HepG2 (cell line): ENCODE results near the gene KRT6B. TPM values are rescaled to one million over a fixed set of nuclear protein-coding genes. Genes with fewer than 3 reads are reported as not detected.

ENCODE experiments used
- ATAC-seq: fragments of 200-7000 bp; cut with Tn5 transposase; 3 replicates; pipeline ENCODE4 v1.9.1; 2020; ENCODE audit warnings: mild to moderate bottlenecking, moderate library complexity
- BruUV-seq: library from RNA; stranded (reverse); fragments of 400-500 nt; replicated peaks from 2 replicates; lab custom pipeline; 2021; lab: Mats Ljungman, UMichigan
- CTCF ChIA-PET: fragments of 300-600 bp; formaldehyde crosslinking; extraction: SDS; loops from one replicate; lab custom pipeline; 2021; ENCODE audit warnings: low total read pairs, inconsistent platforms, low intra/inter-chr PET ratio; lab: Yijun Ruan, JAX
- POLR2A ChIA-PET: fragments of 350-600 bp; sonication (Branson Sonifier 250); formaldehyde crosslinking; loops from one replicate; lab custom pipeline; 2020; ENCODE audit warnings: antibody characterized with exemption, inconsistent platforms; lab: Yijun Ruan, JAX
- DNase-seq: peaks from one replicate; pipeline ENCODE4 v3.0.0-alpha.2; 2015; ENCODE audit warnings: low spot score
- FAIRE-seq: peaks from 3 replicates; lab custom pipeline; 2011; peaks lifted over from hg19 to GRCh38; lab: Jason Lieb, UNC
- H2AFZ ChIP-seq: one replicate; pipeline ENCODE4 v1.6.1; 2011; ENCODE audit warnings: low read length, inconsistent platforms
- H3K27ac ChIP-seq: fragments of 300-600 bp; 3 replicates; pipeline ENCODE4 v1.8.0; 2011; ENCODE audit warnings: mixed run types, mild to moderate bottlenecking, mixed read lengths, low read length, inconsistent platforms; ENCODE audit not compliant: insufficient read depth; ENCODE audit errors: extremely low read length
- H3K27me3 ChIP-seq, 2 experiments: fragments of 200-600 bp in 1 of 2; 2 replicates in 1 of 2; 3 replicates in 1 of 2; pipeline versions ENCODE4 v1.6.0 to v1.8.0; 2011; ENCODE audit warnings: low read length in 2 of 2, mild to moderate bottlenecking in 2 of 2, moderate library complexity in 2 of 2, inconsistent platforms in 1 of 2; ENCODE audit not compliant: insufficient read depth in 2 of 2, control insufficient read depth in 1 of 2
- H3K36me3 ChIP-seq, 2 experiments: fragments of 200-600 bp in 1 of 2; replicated peaks in 1 of 2; 2 replicates in 1 of 2; 3 replicates in 1 of 2; pipeline versions ENCODE4 v1.5.1 to v1.8.0; 2011; ENCODE audit warnings: low read length in 2 of 2, inconsistent platforms in 1 of 2; ENCODE audit not compliant: insufficient read depth in 2 of 2, control insufficient read depth in 1 of 2
- H3K4me1 ChIP-seq: 2 replicates; pipeline ENCODE4 v1.5.1; 2012; ENCODE audit warnings: low read length, inconsistent platforms; ENCODE audit not compliant: insufficient read depth
- H3K4me2 ChIP-seq: 2 replicates; pipeline ENCODE4 v1.6.0; 2011; ENCODE audit warnings: low read depth, low read length, inconsistent platforms
- H3K4me3 ChIP-seq, 3 experiments: fragments of 200-600 bp in 1 of 3; sonication (generic), shearing (Covaris generic) in 1 of 3; replicated peaks in 1 of 3; 2 replicates each; pipeline ENCODE4 v1.5.1; 2011 to 2016; ENCODE audit warnings: low read length in 3 of 3, inconsistent platforms in 2 of 3, low read depth in 2 of 3, mild to moderate bottlenecking in 2 of 3, control low read depth in 1 of 3, mixed read lengths in 1 of 3; ENCODE audit not compliant: insufficient read depth in 1 of 3
- H3K79me2 ChIP-seq: one replicate; pipeline ENCODE4 v1.6.1; 2011; ENCODE audit warnings: low read length, inconsistent platforms; ENCODE audit not compliant: insufficient read depth
- H3K9ac ChIP-seq: 2 replicates; pipeline ENCODE4 v1.6.0; 2011; ENCODE audit warnings: mild to moderate bottlenecking, low read depth, low read length, inconsistent platforms; ENCODE audit not compliant: insufficient read depth
- H3K9me3 ChIP-seq: 2 replicates; pipeline ENCODE4 v1.5.1; 2012; ENCODE audit warnings: mild to moderate bottlenecking, low read length
- H4K20me1 ChIP-seq: 2 replicates; pipeline ENCODE4 v1.6.0; 2011; ENCODE audit warnings: inconsistent platforms, mild to moderate bottlenecking, low read length, moderate library complexity; ENCODE audit not compliant: insufficient read depth
- ELF4 ChIP-seq: sonication (generic); formaldehyde crosslinking; IDR thresholded peaks from 2 replicates; pipeline ENCODE4 v1.5.0; 2020; ENCODE audit warnings: missing genetic modification reagents, mild to moderate bottlenecking, moderate library complexity, borderline replicate concordance
- FIP1L1 ChIP-seq: fragments of 200-400 bp; formaldehyde crosslinking; IDR thresholded peaks from 2 replicates; pipeline ENCODE4 v1.6.1; 2018; ENCODE audit warnings: low read depth, mild to moderate bottlenecking, low read length, moderate library complexity, borderline replicate concordance; ENCODE audit not compliant: insufficient read depth
- FOXA3 ChIP-seq: IDR thresholded peaks from 2 replicates; pipeline ENCODE4 v1.6.1; 2016; ENCODE audit warnings: missing genetic modification reagents, missing compliant biosample characterization
- HNRNPL ChIP-seq: fragments of 200-400 bp; formaldehyde crosslinking; IDR thresholded peaks from 2 replicates; pipeline ENCODE4 v1.6.1; 2017; ENCODE audit warnings: mild to moderate bottlenecking, low read depth, low read length
- MEIS2 ChIP-seq: sonication (generic); formaldehyde crosslinking; IDR thresholded peaks from 2 replicates; pipeline ENCODE4 v1.9.0; 2021; ENCODE audit warnings: mild to moderate bottlenecking, missing genetic modification reagents
- TAF15 ChIP-seq: fragments of 200-400 bp; formaldehyde crosslinking; IDR thresholded peaks from one replicate; pipeline ENCODE4 v1.6.1; 2018; ENCODE audit warnings: mild to moderate bottlenecking, low read depth, low read length; ENCODE audit not compliant: poor library complexity, severe bottlenecking
- ZNF292 ChIP-seq: sonication (generic); formaldehyde crosslinking; IDR thresholded peaks from 2 replicates; pipeline ENCODE4 v1.8.1; 2022; ENCODE audit warnings: mild to moderate bottlenecking, low read depth, missing genetic modification reagents, borderline replicate concordance
- ZNF484 ChIP-seq: sonication (generic); formaldehyde crosslinking; IDR thresholded peaks from 2 replicates; pipeline ENCODE4 v1.5.1; 2020; ENCODE audit warnings: mild to moderate bottlenecking, low read depth, missing genetic modification reagents, borderline replicate concordance
- WGBS: methylation state at CpG from one replicate; pipeline ENCODE4 v1.1.6; 2017; ENCODE audit warnings: low lambda C conversion rate; 5-methylcytosine and 5-hydroxymethylcytosine counted together
- in situ Hi-C: cut with HindIII; loops from 2 replicates; pipeline ENCODE4 v1.10.0; 2017; ENCODE audit warnings: low pct_unique_long_range_greater_than_20kb; ENCODE audit not compliant: extremely low pct_ligation_motif_present
- intact Hi-C: fragments of 100-400 bp; cut with micrococcal nuclease; formaldehyde crosslinking; loops from one replicate; pipeline ENCODE4 v1.10.0; 2022; ENCODE audit not compliant: unreplicated experiment
- polyA plus RNA-seq, 8 experiments: library from polyadenylated mRNA; depleted of rRNA in 3 of 8; stranded (reverse) in 7 of 8; unstranded in 1 of 8; fragments of >200 nt; fragmentation: Illumina TruSeq in 4 of 8; extraction: Trizol in 4 of 8; gene quantifications; 2 replicates each; pipeline versions ENCODE4 v1.2.1 to v1.2.3, GENCODE V29; 2011 to 2016; ENCODE audit warnings: low read depth in 4 of 8, missing spikeins in 1 of 8, mixed read lengths in 1 of 8; ENCODE audit not compliant: insufficient read depth in 1 of 8
- total RNA-seq, 5 experiments: library from RNA; depleted of rRNA; stranded (reverse); fragments of >200 nt; fragmentation: Illumina TruSeq; extraction: Trizol; gene quantifications; 2 replicates each; pipeline ENCODE4 v1.2.3, GENCODE V29; 2016; ENCODE audit warnings: low read depth in 1 of 5
- TF ChIP-seq, protein P1 (sequence below): sonication (generic); formaldehyde crosslinking; conservative IDR thresholded peaks from 2 replicates; pipeline ENCODE4 v1.4.0; 2020; ENCODE audit warnings: missing genetic modification reagents
- TF ChIP-seq, protein P2 (sequence below): sonication (generic); formaldehyde crosslinking; IDR thresholded peaks from 2 replicates; pipeline ENCODE4 v1.8.0; 2022; ENCODE audit warnings: mild to moderate bottlenecking, missing genetic modification reagents, borderline replicate concordance
- TF ChIP-seq, protein P3 (sequence below): sonication (generic); formaldehyde crosslinking; conservative IDR thresholded peaks from 2 replicates; pipeline ENCODE4 v1.8.0; 2022; ENCODE audit warnings: mild to moderate bottlenecking, moderate library complexity, missing genetic modification reagents
- TF ChIP-seq, protein P4 (sequence below), 2 experiments: fragments of 450-650 bp in 1 of 2; sonication (generic) in 1 of 2; formaldehyde crosslinking; IDR thresholded peaks; 2 replicates each; pipeline versions ENCODE4 v1.5.0 to v1.8.0; 2020 to 2022; ENCODE audit warnings: mild to moderate bottlenecking in 1 of 2, missing genetic modification reagents in 1 of 2

The KRT6B gene
- total and polyA plus RNA-seq, 2 of the 13 experiments (the other 11 are each of a cell fraction or from before 2014, with no cell fraction given) = not detected

DNA sequence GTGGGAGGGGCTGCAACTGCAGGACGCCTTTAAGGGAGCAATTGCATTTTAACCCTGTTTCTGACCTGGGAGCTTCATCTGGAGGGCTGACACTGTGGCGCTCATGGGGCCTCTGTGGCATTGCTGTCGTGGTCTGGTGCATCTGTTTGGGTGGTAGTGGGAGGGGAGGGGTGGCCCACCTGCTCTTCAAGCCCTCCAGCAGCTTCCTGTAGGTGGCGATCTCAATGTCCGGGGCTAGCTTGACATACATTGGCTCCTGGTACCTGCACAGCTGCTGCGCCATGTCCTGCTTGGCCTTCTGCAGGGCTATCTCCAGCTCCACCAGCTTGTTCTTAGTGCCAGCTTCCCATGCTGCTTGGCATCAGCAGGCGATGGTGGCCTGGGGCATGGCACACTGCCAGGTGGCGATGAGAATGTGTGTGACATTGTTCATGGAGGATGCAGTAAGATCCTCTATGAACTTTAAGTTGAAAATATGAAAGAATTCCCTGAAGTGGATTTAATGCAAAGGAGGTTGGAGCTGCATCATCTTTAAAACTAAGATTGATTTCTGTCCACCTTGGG is 38.1 kb downstream of the KRT6B start (continued):
- TF ChIP-seq, protein P1, sequence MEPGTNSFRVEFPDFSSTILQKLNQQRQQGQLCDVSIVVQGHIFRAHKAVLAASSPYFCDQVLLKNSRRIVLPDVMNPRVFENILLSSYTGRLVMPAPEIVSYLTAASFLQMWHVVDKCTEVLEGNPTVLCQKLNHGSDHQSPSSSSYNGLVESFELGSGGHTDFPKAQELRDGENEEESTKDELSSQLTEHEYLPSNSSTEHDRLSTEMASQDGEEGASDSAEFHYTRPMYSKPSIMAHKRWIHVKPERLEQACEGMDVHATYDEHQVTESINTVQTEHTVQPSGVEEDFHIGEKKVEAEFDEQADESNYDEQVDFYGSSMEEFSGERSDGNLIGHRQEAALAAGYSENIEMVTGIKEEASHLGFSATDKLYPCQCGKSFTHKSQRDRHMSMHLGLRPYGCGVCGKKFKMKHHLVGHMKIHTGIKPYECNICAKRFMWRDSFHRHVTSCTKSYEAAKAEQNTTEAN (CRISPR knock-in tag) = no peak
- no peak for TF ChIP-seq FIP1L1

DNA sequence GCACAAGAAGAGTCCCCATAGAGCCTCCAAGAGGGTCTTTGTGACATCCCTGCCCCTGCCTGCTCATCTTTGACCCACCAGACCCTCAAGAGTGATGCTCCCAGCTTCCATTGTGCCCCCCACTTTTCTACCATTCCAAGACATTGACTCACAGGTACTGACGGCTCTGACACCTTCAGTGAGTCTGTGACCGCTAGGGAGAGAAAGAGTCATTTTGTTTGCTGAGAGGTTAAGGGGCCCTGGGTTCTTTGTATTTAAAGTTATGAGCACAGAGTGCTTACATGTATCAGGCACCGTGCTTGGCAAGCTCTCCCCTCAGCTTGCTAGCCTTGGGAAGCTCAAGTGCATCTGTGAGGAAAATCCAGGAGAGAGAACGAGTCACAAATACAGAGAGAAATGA is 38.7 kb downstream of the KRT6B start:
- intact Hi-C loops = no loop called here
- no peak for ATAC-seq
- TF ChIP-seq, protein P2, sequence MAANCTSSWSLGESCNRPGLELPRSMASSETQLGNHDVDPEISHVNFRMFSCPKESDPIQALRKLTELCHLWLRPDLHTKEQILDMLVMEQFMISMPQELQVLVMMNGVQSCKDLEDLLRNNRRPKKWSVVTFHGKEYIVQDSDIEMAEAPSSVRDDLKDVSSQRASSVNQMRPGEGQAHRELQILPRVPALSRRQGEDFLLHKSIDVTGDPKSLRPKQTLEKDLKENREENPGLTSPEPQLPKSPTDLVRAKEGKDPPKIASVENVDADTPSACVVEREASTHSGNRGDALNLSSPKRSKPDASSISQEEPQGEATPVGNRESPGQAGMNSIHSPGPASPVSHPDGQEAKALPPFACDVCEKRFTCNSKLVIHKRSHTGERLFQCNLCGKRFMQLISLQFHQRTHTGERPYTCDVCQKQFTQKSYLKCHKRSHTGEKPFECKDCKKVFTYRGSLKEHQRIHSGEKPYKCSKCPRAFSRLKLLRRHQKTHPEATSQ (CRISPR knock-in tag) = no peak
- no peak for TF ChIP-seq ZNF484 (CRISPR knock-in tag)
- no peak for TF ChIP-seq FOXA3 (CRISPR knock-in tag)
- TF ChIP-seq TAF15 = no peak
- no peak for TF ChIP-seq ZNF292 (CRISPR knock-in tag)
- TF ChIP-seq, protein P3, sequence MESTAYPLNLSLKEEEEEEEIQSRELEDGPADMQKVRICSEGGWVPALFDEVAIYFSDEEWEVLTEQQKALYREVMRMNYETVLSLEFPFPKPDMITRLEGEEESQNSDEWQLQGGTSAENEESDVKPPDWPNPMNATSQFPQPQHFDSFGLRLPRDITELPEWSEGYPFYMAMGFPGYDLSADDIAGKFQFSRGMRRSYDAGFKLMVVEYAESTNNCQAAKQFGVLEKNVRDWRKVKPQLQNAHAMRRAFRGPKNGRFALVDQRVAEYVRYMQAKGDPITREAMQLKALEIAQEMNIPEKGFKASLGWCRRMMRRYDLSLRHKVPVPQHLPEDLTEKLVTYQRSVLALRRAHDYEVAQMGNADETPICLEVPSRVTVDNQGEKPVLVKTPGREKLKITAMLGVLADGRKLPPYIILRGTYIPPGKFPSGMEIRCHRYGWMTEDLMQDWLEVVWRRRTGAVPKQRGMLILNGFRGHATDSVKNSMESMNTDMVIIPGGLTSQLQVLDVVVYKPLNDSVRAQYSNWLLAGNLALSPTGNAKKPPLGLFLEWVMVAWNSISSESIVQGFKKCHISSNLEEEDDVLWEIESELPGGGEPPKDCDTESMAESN (CRISPR knock-in tag) = no peak
- TF ChIP-seq ELF4 (CRISPR knock-in tag) = no peak
- TF ChIP-seq, protein P4, sequence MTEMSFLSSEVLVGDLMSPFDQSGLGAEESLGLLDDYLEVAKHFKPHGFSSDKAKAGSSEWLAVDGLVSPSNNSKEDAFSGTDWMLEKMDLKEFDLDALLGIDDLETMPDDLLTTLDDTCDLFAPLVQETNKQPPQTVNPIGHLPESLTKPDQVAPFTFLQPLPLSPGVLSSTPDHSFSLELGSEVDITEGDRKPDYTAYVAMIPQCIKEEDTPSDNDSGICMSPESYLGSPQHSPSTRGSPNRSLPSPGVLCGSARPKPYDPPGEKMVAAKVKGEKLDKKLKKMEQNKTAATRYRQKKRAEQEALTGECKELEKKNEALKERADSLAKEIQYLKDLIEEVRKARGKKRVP (CRISPR knock-in tag; IDR thresholded peaks at IDR 0.05) = no peak
- no peak for TF ChIP-seq MEIS2 (CRISPR knock-in tag)
- TF ChIP-seq HNRNPL = no peak

More for the DNA sequence above, 38.7 kb downstream of the KRT6B start:
- Histone ChIP-seq H3K4me1 (no peaks in the 10 kb centered on the region), H3K4me2 (no peak overlapping the region), H3K36me3 (no peaks in the 10 kb centered on the region), H3K79me2 (no peaks in the 10 kb centered on the region), H3K9ac (no peak overlapping the region), H3K4me3 (no peak overlapping the region), H3K27me3 (no peaks in the 10 kb centered on the region; a peak in 1 of 5 replicates), H2AFZ (no peak overlapping the region), H3K27ac (no peak overlapping the region), H4K20me1 (no peaks in the 10 kb centered on the region), H3K9me3 (no peaks in the 10 kb centered on the region)
- in situ Hi-C loops = no loop called here
- FAIRE-seq = no peak
- ChIA-PET POLR2A (no interaction called here), CTCF (no interaction called here)
- no peak for DNase-seq
- BruUV-seq = no TSS peak
- WGBS = 0% methylated on average over 3 of the region's 4 CpGs
